DND-41 (cell line): ENCODE measurements around the gene RNF207.

Experiments used
- ATAC-seq: fragments of 200-7000 bp; cut with Tn5 transposase; 3 replicates; pipeline ENCODE4 v1.9.1; 2021; ENCODE audit warnings: low read depth; ENCODE audit not compliant: insufficient read depth
- DNase-seq: peaks from one replicate; pipeline ENCODE4 v3.0.0-alpha.2; 2020
- H2AFZ ChIP-seq: 2 replicates; pipeline ENCODE4 v1.6.0; 2012; ENCODE audit warnings: low read depth, low read length
- H3K27ac ChIP-seq: 2 replicates; pipeline ENCODE4 v1.5.1; 2012; ENCODE audit warnings: low read length, inconsistent platforms
- H3K27me3 ChIP-seq: fragments of 200-600 bp; sonication (generic); 2 replicates; pipeline ENCODE4 v1.6.0; 2012; ENCODE audit warnings: low read length, mild to moderate bottlenecking, inconsistent platforms; ENCODE audit not compliant: insufficient read depth, poor library complexity
- H3K36me3 ChIP-seq: 2 replicates; pipeline ENCODE4 v1.5.1; 2012; ENCODE audit warnings: low read length, inconsistent platforms; ENCODE audit not compliant: insufficient read depth
- H3K4me1 ChIP-seq: 2 replicates; pipeline ENCODE4 v1.5.1; 2012; ENCODE audit warnings: mild to moderate bottlenecking, low read length; ENCODE audit not compliant: insufficient read depth
- H3K4me2 ChIP-seq: 2 replicates; pipeline ENCODE4 v1.6.0; 2012; ENCODE audit warnings: mild to moderate bottlenecking, moderate library complexity, low read length, inconsistent platforms; ENCODE audit not compliant: insufficient read depth
- H3K4me3 ChIP-seq, 2 experiments: fragments of 200-600 bp in 1 of 2; shearing (Covaris generic) in 1 of 2; 2 replicates each; pipeline ENCODE4 v1.5.1; 2012 to 2016; ENCODE audit warnings: inconsistent platforms in 2 of 2, low read length in 2 of 2, mild to moderate bottlenecking in 2 of 2, low read depth in 1 of 2, moderate library complexity in 1 of 2
- H3K79me2 ChIP-seq: 2 replicates; pipeline ENCODE4 v1.6.0; 2012; ENCODE audit warnings: low read length, inconsistent platforms; ENCODE audit not compliant: insufficient read depth
- H3K9ac ChIP-seq: 2 replicates; pipeline ENCODE4 v1.6.0; 2012; ENCODE audit warnings: low read depth, mild to moderate bottlenecking, inconsistent platforms, low read length, moderate library complexity
- H3K9me3 ChIP-seq: 2 replicates; pipeline ENCODE4 v1.5.1; 2012; ENCODE audit warnings: low read length, moderate library complexity, mild to moderate bottlenecking, inconsistent platforms; ENCODE audit not compliant: insufficient read depth, severe bottlenecking
- H4K20me1 ChIP-seq: 2 replicates; pipeline ENCODE4 v1.6.0; 2012; ENCODE audit warnings: low read length; ENCODE audit not compliant: insufficient read depth
- CTCF ChIP-seq: IDR thresholded peaks from 2 replicates; pipeline ENCODE4 v1.5.1; 2012; ENCODE audit warnings: borderline replicate concordance, low read length, moderate library complexity, mild to moderate bottlenecking; ENCODE audit not compliant: poor library complexity, severe bottlenecking; ENCODE audit errors: extremely low read depth
- EZH2 ChIP-seq: IDR thresholded peaks from 3 replicates; pipeline ENCODE4 v1.6.1; 2012; ENCODE audit warnings: borderline replicate concordance, low read depth, mild to moderate bottlenecking, moderate library complexity, low read length, inconsistent platforms; ENCODE audit not compliant: severe bottlenecking

Gene RNF207

GRCh38 chr1:6185635-6186382 is 20.1 kb upstream of the RNF207 start:
- Histone ChIP-seq H3K27me3 (no peaks in the 10 kb centered on the region), H2AFZ (no peak overlapping the region), H3K4me2 (no peak overlapping the region), H3K9ac (no peak overlapping the region), H3K4me1 (no peaks in the 10 kb centered on the region), H3K9me3 (no peaks in the 10 kb centered on the region), H3K4me3 (no peak overlapping the region), H3K36me3 (peaks cover 60% of the 10 kb centered on the region), H4K20me1 (peaks cover 70% of the 10 kb centered on the region; the same call in 1 of the 2 replicates), H3K79me2 (peaks cover 43% of the 10 kb centered on the region), H3K27ac (no peak overlapping the region)
- ATAC-seq (peak; percentile 52), DNase-seq (peak; percentile 50)
- peak; percentile 67 for TF ChIP-seq CTCF
- no peak for TF ChIP-seq EZH2

- H3K4me3 ChIP-seq: no peak overlapping the region
- H2AFZ ChIP-seq: no peak overlapping the region
- 0 out of 2 replicates have a peak, but pooled peaks cover 2% of the 10 kb centered on the region for H3K4me1 ChIP-seq
- no peaks in the 10 kb centered on the region for H3K9me3 ChIP-seq
- H3K27ac ChIP-seq: no peak overlapping the region
- H3K9ac ChIP-seq: no peak overlapping the region
- H4K20me1 ChIP-seq: peaks cover 69% of the 10 kb centered on the region
- DNase-seq (no peak), ATAC-seq (no peak)
- H3K36me3 ChIP-seq: peaks cover 82% of the 10 kb centered on the region
- no peaks in the 10 kb centered on the region for H3K27me3 ChIP-seq
- TF ChIP-seq EZH2 (no peak), CTCF (no peak)
- H3K79me2 ChIP-seq: peaks cover 66% of the 10 kb centered on the region
- H3K4me2 ChIP-seq: no peak overlapping the region
Measured at GRCh38 chr1:6188466-6188865, 17.5 kb upstream of the RNF207 start.

GRCh38 chr1:6191968-6192367 is 14.0 kb upstream of the RNF207 start:
- no peak overlapping the region for H3K27ac ChIP-seq
- no peak overlapping the region for H3K9ac ChIP-seq
- H3K27me3 ChIP-seq: no peaks in the 10 kb centered on the region
- ATAC-seq (no peak), DNase-seq (no peak)
- no peak overlapping the region for H2AFZ ChIP-seq
- H3K4me2 ChIP-seq: no peak overlapping the region
- peaks cover 71% of the 10 kb centered on the region for H4K20me1 ChIP-seq
- H3K4me3 ChIP-seq: no peak overlapping the region
- peaks cover 15% of the 10 kb centered on the region; the same call in 1 of the 2 replicates for H3K4me1 ChIP-seq
- H3K79me2 ChIP-seq: peaks cover 94% of the 10 kb centered on the region
- TF ChIP-seq CTCF (no peak), EZH2 (no peak)
- peaks cover 90% of the 10 kb centered on the region for H3K36me3 ChIP-seq
- H3K9me3 ChIP-seq: no peaks in the 10 kb centered on the region
